Stimulated activated CD8-positive, alpha-beta memory T cell treated with anti-CD3 and anti-CD28 coated beads, Interleukin-2, amount 100 ng/mL, for 1 hour (primary cell): ENCODE data around the gene WDR93.

ENCODE experiments used
- DNase-seq, 2 donors: peaks; one replicate each; pipeline ENCODE4 v3.0.0-alpha.2; 2020; ENCODE audit warnings: low read depth in 2 of 2

Gene WDR93

GRCh38 chr15:89790206-89790605, 99.6 kb downstream of the WDR93 start:
- no peak for DNase-seq

GRCh38 chr15:89790661-89791060, 100.0 kb downstream of the WDR93 start:
- DNase-seq = no peak

- no peak for DNase-seq
Measured at GRCh38 chr15:89792106-89792805, 101.6 kb downstream of the WDR93 start.
